Gastroesophageal sphincter (tissue), 3 donors: ENCODE results near the gene SPINDOC.

Source experiments
- CTCF ChIP-seq, 4 experiments: fragments of 200-600 bp in 2 of 4; fragments of 450-650 bp in 2 of 4; sonication (generic) in 1 of 4; IDR thresholded peaks; one replicate each; pipeline ENCODE4 v1.5.1; 2017 to 2019; ENCODE audit warnings: antibody characterized with exemption in 4 of 4, mild to moderate bottlenecking in 2 of 4, moderate library complexity in 2 of 4
- EP300 ChIP-seq: sonication (generic); formaldehyde crosslinking; IDR thresholded peaks from one replicate; pipeline ENCODE4 v1.6.1; 2017; ENCODE audit warnings: antibody characterized with exemption, mild to moderate bottlenecking
- POLR2A ChIP-seq, 2 donors: fragments of 450-650 bp; IDR thresholded peaks; one replicate each; pipeline ENCODE4 v1.6.1; 2017; ENCODE audit warnings: antibody characterized with exemption in 2 of 2, mild to moderate bottlenecking in 2 of 2, moderate library complexity in 1 of 2

- TF ChIP-seq CTCF (IDR thresholded peaks at IDR 0.05) (peak in 1 of 4 experiments; percentile 8), EP300 (no peak), POLR2A (IDR thresholded peaks at IDR 0.05) (peak; percentile 26 to 42)
These were observed at the start of gene SPINDOC for GRCh38 chr11:63813035-63813562.
